Neural progenitor cell (in vitro differentiated cells): Measurements from ENCODE around the gene MBOAT7.

Source experiments
- CTCF ChIP-seq: fragments of 200-600 bp; sonication (generic); IDR thresholded peaks from 2 replicates; pipeline ENCODE4 v1.5.1; 2017; ENCODE audit warnings: antibody characterized with exemption, mild to moderate bottlenecking
- EZH2 ChIP-seq: fragments of 200-600 bp; sonication (generic); IDR thresholded peaks from 2 replicates; pipeline ENCODE4 v1.6.1; 2017; ENCODE audit warnings: antibody characterized with exemption, mild to moderate bottlenecking, moderate library complexity

GRCh38 chr19:54211235-54211634 is 21.9 kb upstream of the MBOAT7 start:
- TF ChIP-seq CTCF = no peak
- TF ChIP-seq EZH2 = no peak
